ENCODE data around the gene RHOD. TPM values are rescaled to one million over a fixed set of nuclear protein-coding genes. Genes with fewer than 3 reads are reported as not detected.
A peak's percentile ranks its signal among the peaks of the same experiment; 100 is the strongest.

Gene RHOD
- total RNA-seq, 2 donors from 2014 or later, result 0.68 to 0.89 TPM

GRCh38 chr11:67079065-67079705 lies 22.5 kb downstream of the RHOD start:
- DNase-seq (ENCODE audit: low spot score in 2 of 2), result no peak
- Mint-ChIP-seq H3K27ac (peak overlapping the region in 1 of 2 donors; percentile 81), H3K9me3 (no peaks in the 10 kb centered on the region), H3K36me3 (no peaks in the 10 kb centered on the region)
- peak; percentile 67 to 78 for ATAC-seq

- peak; percentile 9 to 11 for ATAC-seq
- no peak for DNase-seq (ENCODE audit: low spot score in 2 of 2)
- Mint-ChIP-seq H3K36me3 (no peaks in the 10 kb centered on the region), H3K9me3 (no peaks in the 10 kb centered on the region), H3K27ac (peak overlapping the region in 1 of 2 donors; percentile 20)
Measured at GRCh38 chr11:67082071-67082791, 25.6 kb downstream of the RHOD start.

GRCh38 chr11:67083786-67084366 lies 27.2 kb downstream of the RHOD start:
- DNase-seq (ENCODE audit: low spot score in 2 of 2) (no peak), ATAC-seq (no peak)
- Mint-ChIP-seq H3K36me3 (no peaks in the 10 kb centered on the region), H3K9me3 (no peaks in the 10 kb centered on the region), H3K27ac (peak overlapping the region in 1 of 2 donors; percentile 12)

- no peak for ATAC-seq
- Mint-ChIP-seq H3K9me3 (no peaks in the 10 kb centered on the region), H3K27ac (no peak overlapping the region)
Measured at GRCh38 chr11:67085617-67086016, 29.0 kb downstream of the RHOD start.

GRCh38 chr11:67090717-67091116 lies 34.1 kb downstream of the RHOD start:
- H3K36me3 Mint-ChIP-seq, result no peaks in the 10 kb centered on the region
- DNase-seq (ENCODE audit: low spot score in 2 of 2), result no peak
- no peak for ATAC-seq
- no peaks in the 10 kb centered on the region for H3K9me3 Mint-ChIP-seq
- H3K27ac Mint-ChIP-seq, result peak overlapping the region in 1 of 2 donors; percentile 36

More at GRCh38 chr11:67085617-67086016, 29.0 kb downstream of the RHOD start:
- no peak for DNase-seq (ENCODE audit: low spot score in 2 of 2)
- no peaks in the 10 kb centered on the region for H3K36me3 Mint-ChIP-seq

- ATAC-seq (no peak), DNase-seq (ENCODE audit: low spot score in 2 of 2) (no peak)
- no peaks in the 10 kb centered on the region for H3K36me3 Mint-ChIP-seq
- no peak overlapping the region for H3K27ac Mint-ChIP-seq
- H3K9me3 Mint-ChIP-seq, result no peaks in the 10 kb centered on the region
Measured at GRCh38 chr11:67095214-67095507, 38.5 kb downstream of the RHOD start.

GRCh38 chr11:67098799-67099429 lies 42.3 kb downstream of the RHOD start:
- no peak for DNase-seq (ENCODE audit: low spot score in 2 of 2)
- no peaks in the 10 kb centered on the region for H3K36me3 Mint-ChIP-seq
- H3K9me3 Mint-ChIP-seq, result no peaks in the 10 kb centered on the region
- ATAC-seq, result no peak
- H3K27ac Mint-ChIP-seq, result peak overlapping the region; percentile 58 to 71

- peak; percentile 27 to 69 for ATAC-seq
- Mint-ChIP-seq H3K27ac (peak overlapping the region; percentile 71 to 97), H3K9me3 (no peaks in the 10 kb centered on the region)
Measured at GRCh38 chr11:67099831-67100324, 43.2 kb downstream of the RHOD start.

GRCh38 chr11:67102664-67103063 lies 46.0 kb downstream of the RHOD start:
- H3K9me3 Mint-ChIP-seq, result no peaks in the 10 kb centered on the region
- H3K36me3 Mint-ChIP-seq, result no peaks in the 10 kb centered on the region
- DNase-seq (ENCODE audit: low spot score in 2 of 2) (no peak), ATAC-seq (no peak)
- H3K27ac Mint-ChIP-seq, result peak overlapping the region in 1 of 2 donors; percentile 2

More at GRCh38 chr11:67099831-67100324, 43.2 kb downstream of the RHOD start:
- DNase-seq (ENCODE audit: low spot score in 2 of 2), result no peak
- H3K36me3 Mint-ChIP-seq, result no peaks in the 10 kb centered on the region

- ATAC-seq (no peak), DNase-seq (ENCODE audit: low spot score in 2 of 2) (no peak)
- Mint-ChIP-seq H3K9me3 (no peaks in the 10 kb centered on the region), H3K36me3 (no peaks in the 10 kb centered on the region), H3K27ac (no peak overlapping the region)
Measured at GRCh38 chr11:67105964-67106363, 49.3 kb downstream of the RHOD start.

- Mint-ChIP-seq H3K36me3 (no peaks in the 10 kb centered on the region), H3K9me3 (no peaks in the 10 kb centered on the region), H3K27ac (no peak overlapping the region)
- DNase-seq (ENCODE audit: low spot score in 2 of 2), result no peak
- no peak for ATAC-seq
Measured at GRCh38 chr11:67111261-67111660, 54.6 kb downstream of the RHOD start.

- DNase-seq (ENCODE audit: low spot score in 2 of 2) (no peak), ATAC-seq (no peak)
- Mint-ChIP-seq H3K9me3 (no peaks in the 10 kb centered on the region), H3K27ac (no peak overlapping the region), H3K36me3 (no peaks in the 10 kb centered on the region)
Measured at GRCh38 chr11:67113231-67113721, 56.6 kb downstream of the RHOD start.

- H3K27ac Mint-ChIP-seq, result no peak overlapping the region
- H3K36me3 Mint-ChIP-seq, result no peaks in the 10 kb centered on the region
- DNase-seq (ENCODE audit: low spot score in 2 of 2), result no peak
Measured at GRCh38 chr11:67114275-67114896, 57.7 kb downstream of the RHOD start.

GRCh38 chr11:67116758-67117105 lies 60.1 kb downstream of the RHOD start:
- Mint-ChIP-seq H3K27ac (no peak overlapping the region), H3K9me3 (no peaks in the 10 kb centered on the region), H3K36me3 (peaks cover 16 to 21% of the 10 kb centered on the region in 2 donors)
- DNase-seq (ENCODE audit: low spot score in 2 of 2) (no peak), ATAC-seq (no peak)

More at GRCh38 chr11:67114275-67114896, 57.7 kb downstream of the RHOD start:
- H3K9me3 Mint-ChIP-seq, result no peaks in the 10 kb centered on the region
- no peak for ATAC-seq

- DNase-seq (ENCODE audit: low spot score in 2 of 2), result no peak
- ATAC-seq, result no peak
- Mint-ChIP-seq H3K36me3 (peaks cover 16 to 23% of the 10 kb centered on the region in 2 donors), H3K27ac (no peak overlapping the region), H3K9me3 (no peaks in the 10 kb centered on the region)
Measured at GRCh38 chr11:67117176-67117575, 60.5 kb downstream of the RHOD start.

GRCh38 chr11:67117672-67118180 lies 61.1 kb downstream of the RHOD start:
- H3K9me3 Mint-ChIP-seq, result no peaks in the 10 kb centered on the region
- ATAC-seq, result peak in 1 of 2 donors; percentile 3
- peak; percentile 46 to 68 for DNase-seq (ENCODE audit: low spot score in 2 of 2)
- peaks cover 16 to 23% of the 10 kb centered on the region in 2 donors for H3K36me3 Mint-ChIP-seq
- H3K27ac Mint-ChIP-seq, result no peak overlapping the region
